GM12891 (cell line): ENCODE results near the gene FNDC3B.

Experiments
- DNase-seq: peaks from one replicate; pipeline ENCODE4 v3.0.0; 2011; ENCODE audit warnings: low spot score; ENCODE audit not compliant: insufficient read length
- FAIRE-seq: peaks from 2 replicates; lab custom pipeline; 2011; peaks lifted over from hg19 to GRCh38; lab: Jason Lieb, UNC
- PAX5 ChIP-seq: IDR thresholded peaks from 2 replicates; pipeline ENCODE4 v1.6.1; 2011; ENCODE audit warnings: low read length, moderate library complexity, mild to moderate bottlenecking; ENCODE audit not compliant: insufficient read depth, severe bottlenecking
- POLR2A ChIP-seq: IDR thresholded peaks from 2 replicates; pipeline ENCODE4 v1.6.1; 2011; ENCODE audit warnings: low read depth, low read length, control low read depth
- POLR2AphosphoS5 ChIP-seq: IDR thresholded peaks from 2 replicates; pipeline ENCODE4 v1.6.1; 2011; ENCODE audit warnings: low read depth, low read length, control low read depth
- POU2F2 ChIP-seq: IDR thresholded peaks from 2 replicates; pipeline ENCODE4 v1.6.1; 2011; ENCODE audit warnings: low read depth, mild to moderate bottlenecking, control low read depth, low read length, moderate library complexity
- SPI1 ChIP-seq: IDR thresholded peaks from 2 replicates; pipeline ENCODE4 v1.6.1; 2011; ENCODE audit warnings: low read depth, low read length, control low read depth
- TAF1 ChIP-seq: IDR thresholded peaks from 2 replicates; pipeline ENCODE4 v1.6.1; 2011; ENCODE audit warnings: low read depth, low read length, control low read depth

The FNDC3B gene

DNA sequence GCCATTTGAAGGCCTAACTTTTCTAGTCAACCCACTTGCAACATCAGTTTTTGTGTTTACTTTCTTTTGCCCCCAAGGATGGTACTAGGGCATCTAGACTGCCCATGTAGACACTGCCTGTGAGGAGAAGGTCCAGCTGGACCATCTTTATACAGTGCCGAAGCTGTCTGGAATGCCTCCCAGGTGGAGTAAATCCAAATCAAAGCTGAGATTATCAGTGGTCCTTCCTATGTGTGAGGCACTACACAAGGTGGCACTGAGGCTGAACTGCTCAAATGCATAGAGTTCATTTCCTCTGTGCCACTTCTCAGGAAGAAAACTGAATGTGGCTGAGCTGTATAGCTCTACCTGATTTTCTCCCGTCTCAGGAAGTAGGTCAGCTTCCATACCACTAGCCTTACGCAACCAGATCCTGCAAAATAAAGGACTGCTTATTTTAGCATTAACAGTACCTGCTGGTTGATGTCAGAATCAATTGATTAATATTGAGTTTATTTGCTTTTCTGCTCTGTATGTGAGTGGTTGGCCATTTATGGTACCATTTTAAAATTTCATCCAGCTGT, 302.8 kb downstream of the FNDC3B start:
- FAIRE-seq = no peak
- DNase-seq = no peak
- no peak for TF ChIP-seq SPI1
- TF ChIP-seq POLR2A = no peak
- no peak for TF ChIP-seq POU2F2
- no peak for TF ChIP-seq PAX5
- no peak for TF ChIP-seq TAF1
- TF ChIP-seq POLR2AphosphoS5 = no peak

DNA sequence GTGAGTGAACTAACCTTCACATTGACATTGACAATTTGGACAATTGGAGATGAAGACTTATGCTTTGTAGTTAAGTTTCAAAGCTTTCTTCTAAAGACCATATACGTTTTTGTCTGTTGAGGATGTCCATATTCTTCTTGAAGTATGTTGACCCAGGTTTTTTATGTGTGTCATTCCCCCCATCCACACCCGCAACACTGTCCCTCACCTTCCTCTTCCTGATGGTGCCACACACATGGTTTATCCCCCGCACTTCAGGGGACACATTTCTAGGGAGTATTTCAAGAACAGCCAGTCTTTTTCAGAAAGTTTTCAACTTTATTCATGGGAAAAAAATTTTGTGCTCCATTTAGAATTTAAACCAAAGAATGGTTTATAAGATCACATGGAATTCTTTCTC, 303.7 kb downstream of the FNDC3B start:
- no peak for DNase-seq
- TF ChIP-seq PAX5 (no peak), SPI1 (no peak), POLR2AphosphoS5 (no peak), TAF1 (no peak), POU2F2 (no peak), POLR2A (no peak)
- no peak for FAIRE-seq

DNA sequence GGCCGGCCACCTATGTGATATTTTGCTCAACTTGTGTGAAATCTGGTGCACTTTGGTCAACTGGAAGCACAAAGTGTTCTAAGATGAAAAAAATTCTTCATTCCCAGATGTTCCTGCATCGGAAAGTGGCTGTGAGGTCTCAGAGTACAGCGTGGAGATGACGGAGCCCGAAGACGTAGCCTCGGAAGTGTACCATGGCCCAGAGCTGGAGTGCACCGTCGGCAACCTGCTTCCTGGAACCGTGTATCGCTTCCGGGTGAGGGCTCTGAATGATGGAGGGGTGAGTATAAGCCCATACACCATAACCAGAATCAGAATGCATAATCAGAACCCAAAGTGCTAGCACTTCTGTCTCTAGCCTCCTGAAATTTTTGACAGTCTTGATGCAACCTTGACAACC, 304.6 kb downstream of the FNDC3B start:
- TF ChIP-seq POLR2A = no peak
- TF ChIP-seq POLR2AphosphoS5 = no peak
- TF ChIP-seq TAF1 = no peak
- no peak for TF ChIP-seq POU2F2
- DNase-seq (no peak), FAIRE-seq (no peak)

DNA sequence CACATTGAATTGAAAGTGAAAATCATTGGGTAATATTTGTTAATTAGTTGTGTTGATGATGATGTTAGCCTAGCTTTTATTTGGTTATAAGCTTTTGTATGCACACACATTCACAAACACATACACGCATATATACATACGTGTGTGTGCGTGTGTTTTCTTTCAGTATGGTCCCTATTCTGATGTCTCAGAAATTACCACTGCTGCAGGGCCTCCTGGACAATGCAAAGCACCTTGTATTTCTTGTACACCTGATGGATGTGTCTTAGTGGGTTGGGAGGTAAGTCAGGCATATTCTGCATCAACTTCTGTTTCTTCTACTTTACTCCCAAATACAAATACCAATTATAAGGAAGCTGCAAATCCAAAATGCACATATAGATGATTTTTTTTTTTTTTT, 306.8 kb downstream of the FNDC3B start:
- FAIRE-seq = no peak
- no peak for DNase-seq
- TF ChIP-seq POU2F2 = no peak
- no peak for TF ChIP-seq POLR2A
- no peak for TF ChIP-seq PAX5
- TF ChIP-seq SPI1 = no peak
- TF ChIP-seq POLR2AphosphoS5 = no peak
- no peak for TF ChIP-seq TAF1

DNA sequence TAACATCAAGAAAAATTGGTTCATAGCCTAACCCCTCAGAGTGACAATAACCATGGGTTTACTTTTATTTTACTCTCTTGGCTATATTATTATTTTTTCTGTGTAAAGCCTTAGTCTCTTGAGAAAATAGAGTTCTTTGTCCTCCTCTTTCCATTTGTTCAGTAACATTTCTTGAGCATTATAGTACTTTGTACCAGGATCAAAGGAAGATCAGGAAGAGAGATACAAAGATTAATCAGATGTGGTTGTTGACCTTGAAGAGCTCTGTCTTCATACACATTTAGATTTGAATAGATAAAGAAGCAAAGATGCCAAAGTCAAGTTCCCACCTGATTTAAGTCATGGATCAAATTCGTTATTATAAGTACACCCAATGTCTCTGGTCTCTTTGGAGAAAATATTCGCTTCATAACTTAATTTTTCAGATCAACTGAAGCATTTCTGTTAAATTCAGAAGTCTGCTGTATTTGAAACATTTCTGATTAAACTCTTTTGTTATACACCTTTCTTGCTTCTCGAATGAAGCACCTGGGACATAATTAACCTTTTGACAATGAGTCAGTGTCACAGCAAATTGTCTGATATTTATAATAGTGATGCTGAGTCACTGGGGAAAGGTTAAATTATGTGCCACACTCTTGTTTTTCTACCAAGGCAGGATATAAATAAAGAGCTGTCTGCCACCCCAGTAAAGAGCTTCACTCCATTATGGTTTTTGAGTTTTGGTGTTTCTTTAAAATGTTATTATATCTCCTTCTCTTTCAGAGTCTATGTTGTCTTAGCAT, 308.7 kb downstream of the FNDC3B start:
- no peak for DNase-seq
- TF ChIP-seq TAF1 = no peak
- no peak for TF ChIP-seq PAX5
- TF ChIP-seq POU2F2 = no peak
- no peak for TF ChIP-seq SPI1
- no peak for TF ChIP-seq POLR2AphosphoS5
- TF ChIP-seq POLR2A = no peak
- FAIRE-seq = no peak

DNA sequence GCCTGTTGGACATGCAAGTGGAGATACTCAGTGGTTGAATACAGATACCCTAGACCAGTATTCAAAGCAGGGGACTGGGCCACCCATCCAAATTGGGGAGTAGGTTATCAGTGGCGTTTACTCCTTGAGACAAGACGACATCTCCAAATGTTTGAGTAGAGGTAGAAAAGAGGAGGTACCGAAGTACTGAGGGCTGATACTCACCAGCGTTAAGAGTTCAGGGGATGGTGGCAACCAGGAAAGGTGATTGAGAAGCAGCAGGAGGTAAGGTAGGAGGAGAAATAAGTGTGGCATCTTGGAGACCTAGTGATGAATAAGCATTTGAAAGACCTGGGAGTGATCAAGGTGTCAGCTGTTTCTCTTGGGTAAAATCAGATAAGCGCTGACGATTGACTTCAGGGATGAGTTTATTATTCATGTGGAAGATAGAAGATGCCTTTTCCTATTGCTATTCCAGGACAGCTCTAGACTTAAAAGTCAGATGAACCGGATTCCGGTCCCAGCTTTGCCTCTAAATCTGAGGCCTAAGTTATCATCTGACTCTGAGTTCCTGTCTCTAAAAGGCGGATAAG, 312.6 kb downstream of the FNDC3B start:
- no peak for FAIRE-seq
- TF ChIP-seq POLR2A (no peak), PAX5 (no peak), POLR2AphosphoS5 (no peak), POU2F2 (no peak), TAF1 (no peak), SPI1 (no peak)
- no peak for DNase-seq

DNA sequence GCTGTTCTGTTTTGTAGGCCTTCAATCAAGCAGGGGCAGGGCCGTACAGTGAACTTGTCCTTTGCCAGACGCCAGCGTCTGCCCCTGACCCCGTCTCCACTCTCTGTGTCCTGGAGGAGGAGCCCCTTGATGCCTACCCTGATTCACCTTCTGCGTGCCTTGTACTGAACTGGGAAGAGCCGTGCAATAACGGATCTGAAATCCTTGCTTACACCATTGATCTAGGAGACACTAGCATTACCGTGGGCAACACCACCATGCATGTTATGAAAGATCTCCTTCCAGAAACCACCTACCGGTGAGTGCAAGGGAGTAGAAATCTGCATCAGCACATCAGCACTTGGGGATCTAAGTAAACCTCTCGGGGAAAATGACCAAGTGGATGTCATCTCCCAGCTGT, 313.4 kb downstream of the FNDC3B start:
- FAIRE-seq (no peak), DNase-seq (no peak)
- TF ChIP-seq TAF1 (no peak), PAX5 (no peak), SPI1 (no peak), POU2F2 (no peak), POLR2AphosphoS5 (no peak), POLR2A (no peak)

DNA sequence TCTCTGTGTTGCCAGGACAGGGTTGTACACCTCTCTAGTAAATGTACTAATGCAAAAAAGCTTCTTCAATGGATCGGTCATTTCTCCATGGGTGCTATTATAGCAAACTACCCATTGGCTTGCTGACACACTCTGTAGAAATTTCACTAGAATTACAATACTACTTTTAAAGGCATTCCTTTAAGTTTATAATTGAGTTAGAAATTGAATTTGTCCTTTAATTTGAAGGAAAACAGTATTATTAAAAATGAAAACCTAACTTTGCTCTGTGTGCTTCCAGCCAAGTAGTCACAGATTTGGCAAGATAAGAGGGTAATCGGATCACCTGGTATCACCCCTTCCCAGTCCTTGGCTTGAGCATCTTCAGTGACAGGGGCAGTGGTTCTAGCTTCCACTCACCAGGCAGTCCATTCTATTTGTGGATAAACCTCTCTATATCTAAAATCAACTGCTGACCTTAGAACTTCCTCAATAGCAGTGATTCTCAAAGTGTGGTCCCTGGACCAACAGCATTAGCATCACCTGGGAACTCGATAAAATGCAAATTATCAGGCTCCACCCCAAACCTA, 315.6 kb downstream of the FNDC3B start:
- FAIRE-seq = no peak
- no peak for TF ChIP-seq PAX5
- no peak for TF ChIP-seq SPI1
- TF ChIP-seq TAF1 = no peak
- no peak for TF ChIP-seq POLR2A
- no peak for TF ChIP-seq POU2F2
- no peak for TF ChIP-seq POLR2AphosphoS5
- DNase-seq = no peak

DNA sequence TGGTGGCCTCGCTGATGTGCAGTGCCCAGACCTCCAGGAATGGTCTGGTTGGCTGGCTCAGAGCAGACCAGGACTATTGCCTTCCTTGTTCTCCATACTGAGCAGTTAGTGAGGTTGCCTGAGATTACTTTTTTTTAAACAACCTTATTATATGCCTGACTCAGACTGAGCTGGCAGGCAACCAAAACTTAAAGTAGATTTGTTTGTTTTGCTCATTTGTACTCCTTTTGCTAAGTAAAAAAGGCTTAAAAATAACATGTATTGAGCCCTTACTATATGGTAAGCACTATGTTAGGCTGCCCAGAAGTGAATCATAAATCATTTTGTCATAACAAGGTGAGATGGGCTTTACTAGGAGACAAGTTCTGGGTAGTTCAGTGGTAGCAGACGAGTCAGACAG, 316.5 kb downstream of the FNDC3B start:
- DNase-seq = no peak
- FAIRE-seq = no peak
- TF ChIP-seq PAX5 (no peak), POU2F2 (no peak), POLR2A (no peak), SPI1 (no peak), POLR2AphosphoS5 (no peak), TAF1 (no peak)

DNA sequence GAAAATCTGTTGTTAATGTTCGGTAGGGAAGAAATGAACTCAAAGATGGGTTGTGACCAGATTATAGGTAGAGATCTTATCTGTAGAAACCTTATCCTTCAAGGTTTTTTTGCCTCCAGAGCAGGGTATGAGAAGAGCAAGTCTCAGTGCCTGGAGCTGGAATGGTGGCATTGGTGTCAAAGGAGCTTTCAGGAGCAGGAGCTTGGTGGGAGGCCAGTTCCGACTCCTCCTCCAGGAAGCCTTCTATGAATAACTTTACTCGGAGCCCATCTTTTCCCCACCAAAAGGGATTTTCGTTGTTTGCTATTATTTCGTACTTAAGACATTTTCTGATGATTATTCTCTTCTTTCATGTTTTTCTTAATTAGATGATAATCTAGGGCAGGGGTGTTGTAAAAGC, 317.0 kb downstream of the FNDC3B start:
- TF ChIP-seq TAF1 = no peak
- FAIRE-seq = no peak
- DNase-seq = no peak
